Measurements from ENCODE around the gene URM1.

GRCh38 chr9:128341435-128341849 is 29.7 kb upstream of the URM1 start:
- TF ChIP-seq SIN3A (IDR thresholded peaks at IDR 0.05; ENCODE audit: borderline replicate concordance, insufficient read depth, low read length) = 0 out of 2 replicates have a peak, but pooled peaks have one; percentile 24
- no peak for TF ChIP-seq POLR2AphosphoS5 (IDR thresholded peaks at IDR 0.05; ENCODE audit: low read depth, low read length)

Measured in PFSK-1 (cell line).